Right lobe of liver (tissue), 6 donors: ENCODE measurements around the gene RPS26. TPM values are rescaled to one million over a fixed set of nuclear protein-coding genes. Genes with fewer than 3 reads are reported as not detected.

Experiments used
- ATAC-seq, 4 donors: fragments of 200-7000 bp; cut with Tn5 transposase; one replicate each; pipeline ENCODE4 v1.9.1; 2020; ENCODE audit warnings: mild to moderate bottlenecking in 4 of 4, moderate library complexity in 4 of 4
- DNase-seq, 3 donors: peaks; one replicate each; pipeline ENCODE4 v3.0.0-alpha.2; 2020
- H3K27ac ChIP-seq, 3 donors: fragments of 200-600 bp; one replicate each; pipeline ENCODE4 v1.8.0; 2022
- H3K27me3 ChIP-seq, 2 donors: fragments of 200-600 bp; one replicate each; pipeline ENCODE4 v1.8.0; 2022
- H3K36me3 ChIP-seq, 4 donors: fragments of 200-600 bp; sonication (generic) in 1 of 4; one replicate each; pipeline versions ENCODE4 v1.5.1 to v1.8.0; 2017 to 2022; ENCODE audit warnings: control low read depth in 1 of 4
- H3K4me1 ChIP-seq, 4 donors: fragments of 200-600 bp; sonication (generic) in 1 of 4; one replicate each; pipeline versions ENCODE4 v1.5.1 to v1.8.0; 2017 to 2022; ENCODE audit warnings: control low read depth in 1 of 4
- H3K4me3 ChIP-seq, 3 donors: fragments of 200-600 bp; one replicate each; pipeline ENCODE4 v1.8.0; 2022
- H3K9me3 ChIP-seq, 4 donors: fragments of 200-600 bp; sonication (generic) in 1 of 4; one replicate each; pipeline versions ENCODE4 v1.5.1 to v1.8.0; 2017 to 2022; ENCODE audit warnings: control low read depth in 1 of 4
- CTCF ChIP-seq, 4 donors: fragments of 200-600 bp in 3 of 4; fragments of 450-650 bp in 1 of 4; IDR thresholded peaks; one replicate each; pipeline versions ENCODE4 v1.5.1 to v1.8.0; 2016 to 2022; ENCODE audit warnings: antibody characterized with exemption in 4 of 4, mild to moderate bottlenecking in 2 of 4
- POLR2A ChIP-seq: fragments of 450-650 bp; IDR thresholded peaks from one replicate; pipeline ENCODE4 v1.6.1; 2017; ENCODE audit warnings: antibody characterized with exemption, mild to moderate bottlenecking
- WGBS: methylation state at CpG from one replicate; pipeline ENCODE4 v1.1.6; 2018; ENCODE audit warnings: low coverage, low lambda C conversion rate; ENCODE audit not compliant: insufficient coverage; ENCODE audit errors: missing lambda C conversion rate; 5-methylcytosine and 5-hydroxymethylcytosine counted together
- intact Hi-C, 2 donors: fragments of 100-400 bp; cut with DNase I; formaldehyde crosslinking; loops; one replicate each; pipeline versions ENCODE4 v1.11.2 to v1.14.1; 2022
- total RNA-seq, 6 experiments: library from RNA; depleted of rRNA in 2 of 6; stranded (reverse); fragments of >200 nt in 2 of 6; fragmentation: NEBNext Ultra II Directional in 3 of 6; extraction: Animal tissue kit (Norgen Biotek cat#: 25700) in 3 of 6; gene quantifications; one replicate each; pipeline versions ENCODE4 v1.1.0 to v1.2.4, GENCODE V29; 2016 to 2023
- donor health status: DM: no; HTN: yes; CAD: no.
- donor health status: DM: no; HTN: no; CAD: no.
- donor health status: DM: no; HTN: no; CAD: no.
- donor health status: DM: no; HTN: yes; CAD: no.
- donor health status: DM: no; HTN: yes; CAD: no.

RPS26 gene
- total RNA-seq, 6 experiments from 2014 or later: 17.2 to 600 (median 24.9) TPM

GRCh38 chr12:56029666-56030293, 11.9 kb upstream of the RPS26 start:
- ATAC-seq (peak; percentile 89 to 93 (median 92)), DNase-seq (peak in 2 of 3 donors; percentile 32 to 64)
- Histone ChIP-seq H3K4me3 (no peak overlapping the region), H3K36me3 (no peaks in the 10 kb centered on the region), H3K27ac (peak overlapping the region in 1 of 3 donors; percentile 7), H3K27me3 (no peaks in the 10 kb centered on the region), H3K9me3 (no peaks in the 10 kb centered on the region), H3K4me1 (peaks cover 0 to 14% (median 5%) of the 10 kb centered on the region in 4 donors)
- intact Hi-C loops: no loop called here
- TF ChIP-seq POLR2A: no peak
- peak; percentile 61 to 75 (median 73) for TF ChIP-seq CTCF (IDR thresholded peaks at IDR 0.05)
- 73% methylated on average over 6 of the region's 6 CpGs for WGBS

GRCh38 chr12:56031987-56032386, 9.7 kb upstream of the RPS26 start:
- Histone ChIP-seq H3K36me3 (no peaks in the 10 kb centered on the region), H3K4me3 (no peak overlapping the region)
- intact Hi-C loops: no loop called here

GRCh38 chr12:56034586-56035332, 7.0 kb upstream of the RPS26 start:
- WGBS: 93% methylated on average over 2 of the region's 21 CpGs
- Histone ChIP-seq H3K27ac (no peak overlapping the region), H3K4me3 (no peak overlapping the region), H3K27me3 (no peaks in the 10 kb centered on the region), H3K4me1 (peaks cover 0 to 26% (median 4%) of the 10 kb centered on the region in 4 donors), H3K36me3 (no peaks in the 10 kb centered on the region), H3K9me3 (no peaks in the 10 kb centered on the region)
- ATAC-seq (no peak), DNase-seq (no peak)
- intact Hi-C loops: no loop called here
- TF ChIP-seq POLR2A (no peak), CTCF (IDR thresholded peaks at IDR 0.05) (no peak)

More at GRCh38 chr12:56031987-56032386, 9.7 kb upstream of the RPS26 start:
- Histone ChIP-seq H3K4me1 (peaks cover 0 to 22% (median 5%) of the 10 kb centered on the region in 4 donors), H3K9me3 (no peaks in the 10 kb centered on the region), H3K27me3 (no peaks in the 10 kb centered on the region), H3K27ac (no peak overlapping the region)
- ATAC-seq (no peak), DNase-seq (no peak)
- TF ChIP-seq POLR2A (no peak), CTCF (IDR thresholded peaks at IDR 0.05) (no peak)
- WGBS: no CpG with 5 or more reads among the region's 1 CpG

GRCh38 chr12:56037161-56037560, 4.6 kb upstream of the RPS26 start:
- H3K27ac ChIP-seq: peak overlapping the region in 1 of 3 donors; percentile 16
- H3K36me3 ChIP-seq: no peaks in the 10 kb centered on the region
- intact Hi-C loops: no loop called here
- no peak overlapping the region for H3K4me3 ChIP-seq
- no peaks in the 10 kb centered on the region for H3K27me3 ChIP-seq
- 100% methylated on average over 1 of the region's 2 CpGs for WGBS
- peaks cover 0 to 23% (median 8%) of the 10 kb centered on the region in 4 donors for H3K4me1 ChIP-seq
- H3K9me3 ChIP-seq: no peaks in the 10 kb centered on the region
- ATAC-seq (no peak), DNase-seq (no peak)
- TF ChIP-seq CTCF (IDR thresholded peaks at IDR 0.05) (no peak), POLR2A (no peak)
